Keratinocyte (primary cell): ENCODE measurements around the gene WRNIP1. TPM values are rescaled to one million over a fixed set of nuclear protein-coding genes. Genes with fewer than 3 reads are reported as not detected.

ENCODE experiments used
- DNase-seq: peaks from one replicate; pipeline ENCODE4 v3.0.0-alpha.2; 2011; ENCODE audit warnings: low read depth, missing footprints, low spot score
- FAIRE-seq: peaks from 2 replicates; lab custom pipeline; 2011; peaks lifted over from hg19 to GRCh38; lab: Jason Lieb, UNC
- H2AFZ ChIP-seq: 2 replicates; pipeline ENCODE4 v1.6.0; 2012; ENCODE audit warnings: low read length, control low read depth, inconsistent platforms; ENCODE audit not compliant: control insufficient read depth
- H3K27ac ChIP-seq: 2 replicates; pipeline ENCODE4 v1.5.1; 2011; ENCODE audit warnings: low read length; ENCODE audit not compliant: control insufficient read depth, insufficient read depth
- H3K27me3 ChIP-seq: 3 replicates; pipeline ENCODE4 v1.6.0; 2011; ENCODE audit warnings: low read length; ENCODE audit not compliant: control insufficient read depth, insufficient read depth; ENCODE audit errors: extremely low read depth
- H3K36me3 ChIP-seq, 2 experiments: 2 replicates in 1 of 2; 3 replicates in 1 of 2; pipeline ENCODE4 v1.5.1; 2011; ENCODE audit warnings: low read length in 2 of 2, mild to moderate bottlenecking in 1 of 2; ENCODE audit not compliant: control insufficient read depth in 2 of 2, insufficient read depth in 2 of 2; ENCODE audit errors: extremely low read depth in 1 of 2
- H3K4me1 ChIP-seq: 3 replicates; pipeline ENCODE4 v1.5.1; 2011; ENCODE audit warnings: low read length; ENCODE audit not compliant: control insufficient read depth, insufficient read depth; ENCODE audit errors: extremely low read depth
- H3K4me2 ChIP-seq: 3 replicates; pipeline ENCODE4 v1.6.0; 2011; ENCODE audit warnings: low read depth, low read length; ENCODE audit not compliant: control insufficient read depth, insufficient read depth; ENCODE audit errors: extremely low read depth
- H3K4me3 ChIP-seq, 3 experiments: fragments of 200-600 bp in 1 of 3; sonication (generic) in 1 of 3; 2 replicates in 2 of 3; 3 replicates in 1 of 3; pipeline ENCODE4 v1.5.1; 2011 to 2016; ENCODE audit warnings: low read length in 3 of 3, mild to moderate bottlenecking in 3 of 3, control low read depth in 2 of 3, inconsistent platforms in 1 of 3, low read depth in 1 of 3, mixed read lengths in 1 of 3, mixed run types in 1 of 3, moderate library complexity in 1 of 3; ENCODE audit not compliant: control insufficient read depth in 2 of 3, insufficient read depth in 2 of 3; ENCODE audit errors: extremely low read depth in 1 of 3
- H3K79me2 ChIP-seq: 2 replicates; pipeline ENCODE4 v1.6.0; 2012; ENCODE audit warnings: low read length; ENCODE audit not compliant: control insufficient read depth, insufficient read depth
- H3K9ac ChIP-seq: 3 replicates; pipeline ENCODE4 v1.6.0; 2011; ENCODE audit warnings: low read length; ENCODE audit not compliant: control insufficient read depth, insufficient read depth; ENCODE audit errors: extremely low read depth
- H3K9me1 ChIP-seq: 3 replicates; pipeline ENCODE4 v1.6.0; 2011; ENCODE audit warnings: low read length; ENCODE audit not compliant: control insufficient read depth, insufficient read depth; ENCODE audit errors: extremely low read depth
- H3K9me3 ChIP-seq: 2 replicates; pipeline ENCODE4 v1.5.1; 2012; ENCODE audit warnings: low read depth, low read length; ENCODE audit not compliant: control insufficient read depth
- H4K20me1 ChIP-seq: 3 replicates; pipeline ENCODE4 v1.6.0; 2011; ENCODE audit warnings: low read length; ENCODE audit not compliant: control insufficient read depth, insufficient read depth; ENCODE audit errors: extremely low read depth
- CTCF ChIP-seq, 3 experiments: IDR thresholded peaks in 1 of 3; conservative IDR thresholded peaks in 1 of 3; optimal IDR thresholded peaks in 1 of 3; 2 replicates in 2 of 3; 3 replicates in 1 of 3; pipeline versions ENCODE3 to v1.5.1; 2011; ENCODE audit warnings: low read length in 3 of 3, mild to moderate bottlenecking in 3 of 3, moderate library complexity in 2 of 3, control low read depth in 1 of 3, inconsistent platforms in 1 of 3; ENCODE audit not compliant: insufficient read depth in 2 of 3; ENCODE audit errors: extremely low read depth in 1 of 3
- EZH2 ChIP-seq: IDR thresholded peaks from one replicate; pipeline ENCODE4 v1.6.1; 2012; ENCODE audit warnings: inconsistent platforms, mild to moderate bottlenecking, low read length, moderate library complexity
- dilution Hi-C: fragments of 300-500 bp; cut with MboI; formaldehyde crosslinking; loops from one replicate; pipeline ENCODE4 v1.7.0; 2020; ENCODE audit warnings: low sequenced_read_pairs; ENCODE audit not compliant: extremely low pct_ligation_motif_present
- polyA plus RNA-seq, 5 experiments: library from polyadenylated mRNA; depleted of rRNA in 3 of 5; stranded (reverse) in 3 of 5; stranded (forward) in 1 of 5; unstranded in 1 of 5; fragments of >200 nt; gene quantifications; 1 replicate in 1 of 5; 2 replicates in 3 of 5; 3 replicates in 1 of 5; pipeline versions ENCODE4 v1.2.1 to v1.2.3, GENCODE V29; 2011 to 2012; ENCODE audit warnings: missing spikeins in 2 of 5, low read depth in 1 of 5, low replicate concordance in 1 of 5

Gene WRNIP1
- polyA plus RNA-seq, 1 donor (not counting 4 experiments of a cell fraction or from before 2014, with no cell fraction given) = 52.3 TPM

- Histone ChIP-seq H3K4me1 (no peaks in the 10 kb centered on the region), H4K20me1 (no peaks in the 10 kb centered on the region), H3K27ac (no peak overlapping the region), H3K36me3 (no peaks in the 10 kb centered on the region), H3K27me3 (no peaks in the 10 kb centered on the region), H3K9me1 (no peaks in the 10 kb centered on the region), H3K79me2 (no peaks in the 10 kb centered on the region), H3K9me3 (no peaks in the 10 kb centered on the region), H3K4me2 (no peak overlapping the region), H3K4me3 (no peak overlapping the region), H2AFZ (no peak overlapping the region), H3K9ac (no peak overlapping the region)
- dilution Hi-C loops = no loop called here
- FAIRE-seq (no peak), DNase-seq (no peak)
- TF ChIP-seq CTCF (optimal IDR thresholded peaks at IDR 0.05 in 1 of 3, IDR thresholded peaks at IDR 0.05 in 1 of 3, conservative IDR thresholded peaks at IDR 0.05 in 1 of 3; ENCODE audit: extremely low read depth in 1 of 3, insufficient read depth in 2 of 3, low read length in 3 of 3) (no peak), EZH2 (no peak)
These were observed 18.6 kb upstream of the WRNIP1 start for GRCh38 chr6:2746557-2747061.

GRCh38 chr6:2748183-2748582 is 17.0 kb upstream of the WRNIP1 start:
- dilution Hi-C loops = no loop called here

More at GRCh38 chr6:2748183-2748582, 17.0 kb upstream of the WRNIP1 start:
- no peaks in the 10 kb centered on the region for H4K20me1 ChIP-seq
- no peak overlapping the region for H3K27ac ChIP-seq
- H3K9ac ChIP-seq = no peak overlapping the region
- no peaks in the 10 kb centered on the region for H3K27me3 ChIP-seq
- H3K36me3 ChIP-seq = no peaks in the 10 kb centered on the region
- H3K9me3 ChIP-seq = no peaks in the 10 kb centered on the region
- no peaks in the 10 kb centered on the region for H3K4me1 ChIP-seq
- no peaks in the 10 kb centered on the region for H3K9me1 ChIP-seq
- FAIRE-seq (no peak), DNase-seq (no peak)
- H3K4me2 ChIP-seq = no peak overlapping the region
- TF ChIP-seq CTCF (optimal IDR thresholded peaks at IDR 0.05 in 1 of 3, IDR thresholded peaks at IDR 0.05 in 1 of 3, conservative IDR thresholded peaks at IDR 0.05 in 1 of 3; ENCODE audit: extremely low read depth in 1 of 3, insufficient read depth in 2 of 3, low read length in 3 of 3) (no peak), EZH2 (no peak)
- H3K79me2 ChIP-seq = no peaks in the 10 kb centered on the region
- no peak overlapping the region for H3K4me3 ChIP-seq
- no peak overlapping the region for H2AFZ ChIP-seq
